HG02884 (cell line): ENCODE results near the gene LATS2.
"Not testable (repeated sequence)": the region's sequence is repeated elsewhere in the genome, so short reads cannot be mapped to it uniquely, and the experiment has no call there.

ENCODE experiments used
- ATAC-seq: cut with Tn5 transposase; IDR thresholded peaks from one replicate; pipeline ENCODE4 v1.9.1; 2021; ENCODE audit warnings: mild to moderate bottlenecking, moderate library complexity; ENCODE audit not compliant: unreplicated experiment

Gene LATS2

GRCh38 chr13:20972731-20973130 lies 88.7 kb downstream of the LATS2 start:
- no peak for ATAC-seq

- ATAC-seq: no peak
These were observed 92.2 kb downstream of the LATS2 start for GRCh38 chr13:20969182-20969581.

GRCh38 chr13:20968745-20969144 lies 92.6 kb downstream of the LATS2 start:
- no peak for ATAC-seq

GRCh38 chr13:20967340-20967739 lies 94.0 kb downstream of the LATS2 start:
- no peak for ATAC-seq

- ATAC-seq: no peak
These were observed 96.5 kb downstream of the LATS2 start for GRCh38 chr13:20964904-20965303.

GRCh38 chr13:20961663-20962062 lies 99.7 kb downstream of the LATS2 start:
- not testable (repeated sequence) for ATAC-seq

GRCh38 chr13:20960663-20961309 lies 100.6 kb downstream of the LATS2 start:
- ATAC-seq: no peak

GRCh38 chr13:20957049-20957620 lies 104.3 kb downstream of the LATS2 start:
- not testable (repeated sequence) for ATAC-seq

GRCh38 chr13:20955496-20955895 lies 105.9 kb downstream of the LATS2 start:
- no peak for ATAC-seq

- ATAC-seq: no peak
These were observed 108.0 kb downstream of the LATS2 start for GRCh38 chr13:20953245-20953931.

- no peak for ATAC-seq
These were observed 108.5 kb downstream of the LATS2 start for GRCh38 chr13:20952838-20953237.

- ATAC-seq: not testable (repeated sequence)
These were observed 113.4 kb downstream of the LATS2 start for GRCh38 chr13:20948001-20948400.

GRCh38 chr13:20945952-20946383 lies 115.4 kb downstream of the LATS2 start:
- no peak for ATAC-seq

GRCh38 chr13:20942938-20943559 lies 118.3 kb downstream of the LATS2 start:
- no peak for ATAC-seq

- not testable (repeated sequence) for ATAC-seq
These were observed 120.9 kb downstream of the LATS2 start for GRCh38 chr13:20940511-20940910.

- ATAC-seq: no peak
These were observed 121.3 kb downstream of the LATS2 start for GRCh38 chr13:20940083-20940482.

GRCh38 chr13:20939662-20940061 lies 121.7 kb downstream of the LATS2 start:
- ATAC-seq: no peak

GRCh38 chr13:20938302-20938701 lies 123.1 kb downstream of the LATS2 start:
- ATAC-seq: no peak

GRCh38 chr13:20927596-20928257 lies 133.7 kb downstream of the LATS2 start:
- ATAC-seq: no peak

- not testable (repeated sequence) for ATAC-seq
These were observed 136.0 kb downstream of the LATS2 start for GRCh38 chr13:20925395-20925790.

GRCh38 chr13:20924758-20925394 lies 136.5 kb downstream of the LATS2 start:
- ATAC-seq: no peak
